SK-N-SH treated with all-trans-retinoic acid at 6 μM for 48 hours (cell line): ENCODE results near the gene COX11.

Source experiments
- ATAC-seq: fragments of 200-7000 bp; cut with Tn5 transposase; 3 replicates; pipeline ENCODE4 v1.9.1; 2020; ENCODE audit warnings: mild to moderate bottlenecking, moderate library complexity
- ARNTL ChIP-seq: fragments of 450-650 bp; formaldehyde crosslinking; IDR thresholded peaks from 2 replicates; pipeline ENCODE4 v1.5.0; 2020; ENCODE audit warnings: low read depth, mild to moderate bottlenecking, moderate library complexity, borderline replicate concordance
- BACH2 ChIP-seq: fragments of 250-450 bp; sonication (Bioruptor Pico); IDR thresholded peaks from 2 replicates; pipeline ENCODE4 v1.9.0; 2021; ENCODE audit warnings: mild to moderate bottlenecking, borderline replicate concordance
- CSDC2 ChIP-seq: fragments of 250-450 bp; sonication (Bioruptor Pico); IDR thresholded peaks from 2 replicates; pipeline ENCODE4 v1.5.0; 2020; ENCODE audit warnings: mild to moderate bottlenecking, moderate library complexity
- ESRRG ChIP-seq: fragments of 250-450 bp; sonication (Bioruptor Pico); IDR thresholded peaks from 2 replicates; pipeline ENCODE4 v1.6.1; 2021; ENCODE audit warnings: mild to moderate bottlenecking
- GLIS3 ChIP-seq: fragments of 250-450 bp; sonication (Bioruptor Pico); IDR thresholded peaks from 2 replicates; pipeline ENCODE4 v1.5.0; 2020; ENCODE audit warnings: mild to moderate bottlenecking, moderate library complexity
- ISL1 ChIP-seq: fragments of 250-450 bp; sonication (Bioruptor Pico); IDR thresholded peaks from 2 replicates; pipeline ENCODE4 v2.1.2; 2022; ENCODE audit warnings: mild to moderate bottlenecking, moderate library complexity
- OSR1 ChIP-seq: fragments of 250-450 bp; sonication (Bioruptor Pico); IDR thresholded peaks from 2 replicates; pipeline ENCODE4 v1.8.0; 2022; ENCODE audit warnings: moderate library complexity, mild to moderate bottlenecking, inconsistent platforms
- PPARA ChIP-seq: fragments of 250-450 bp; sonication (Bioruptor Pico); IDR thresholded peaks from 2 replicates; pipeline ENCODE4 v1.5.0; 2020; ENCODE audit warnings: mild to moderate bottlenecking, borderline replicate concordance
- RARB ChIP-seq: fragments of 250-450 bp; sonication (Bioruptor Pico); IDR thresholded peaks from 2 replicates; pipeline ENCODE4 v1.8.0; 2021; ENCODE audit warnings: mild to moderate bottlenecking, moderate library complexity
- SNAI2 ChIP-seq: fragments of 250-450 bp; sonication (Bioruptor Pico); IDR thresholded peaks from 2 replicates; pipeline ENCODE4 v1.5.0; 2020; ENCODE audit warnings: mild to moderate bottlenecking, moderate library complexity
- TCF4 ChIP-seq: fragments of 250-450 bp; sonication (Bioruptor Pico); IDR thresholded peaks from 2 replicates; pipeline ENCODE4 v1.8.0; 2021; ENCODE audit warnings: mild to moderate bottlenecking, moderate library complexity, borderline replicate concordance
- TOX ChIP-seq: fragments of 250-450 bp; sonication (Bioruptor Pico); IDR thresholded peaks from 2 replicates; pipeline ENCODE4 v1.8.0; 2021; ENCODE audit warnings: mild to moderate bottlenecking, moderate library complexity, borderline replicate concordance
- ZC3H10 ChIP-seq: fragments of 250-450 bp; sonication (Bioruptor Pico); IDR thresholded peaks from 2 replicates; pipeline ENCODE4 v1.5.1; 2021; ENCODE audit warnings: mild to moderate bottlenecking, moderate library complexity
- ZFP3 ChIP-seq: fragments of 250-450 bp; sonication (Bioruptor Pico); IDR thresholded peaks from 2 replicates; pipeline ENCODE4 v1.5.0; 2020; ENCODE audit warnings: mild to moderate bottlenecking, moderate library complexity
- ZFP30 ChIP-seq: fragments of 450-650 bp; formaldehyde crosslinking; IDR thresholded peaks from 2 replicates; pipeline ENCODE4 v1.5.0; 2022; ENCODE audit warnings: mild to moderate bottlenecking, moderate library complexity
- ZNF565 ChIP-seq: fragments of 450-650 bp; formaldehyde crosslinking; conservative IDR thresholded peaks from 2 replicates; pipeline ENCODE4 v1.5.0; 2020; ENCODE audit warnings: low read depth, mild to moderate bottlenecking, moderate library complexity
- ZNF70 ChIP-seq: fragments of 450-650 bp; formaldehyde crosslinking; IDR thresholded peaks from 2 replicates; pipeline ENCODE4 v1.5.0; 2020; ENCODE audit warnings: mild to moderate bottlenecking, moderate library complexity
- ZNF8 ChIP-seq: fragments of 450-650 bp; formaldehyde crosslinking; IDR thresholded peaks from 2 replicates; pipeline ENCODE4 v1.5.0; 2020; ENCODE audit warnings: mild to moderate bottlenecking, moderate library complexity
- TF ChIP-seq, protein P1 (sequence below): fragments of 250-450 bp; sonication (Bioruptor Pico); IDR thresholded peaks from 2 replicates; pipeline ENCODE4 v1.5.0; 2020; ENCODE audit warnings: mild to moderate bottlenecking, moderate library complexity
- TF ChIP-seq, protein P2 (sequence below): fragments of 250-450 bp; sonication (Bioruptor Pico); IDR thresholded peaks from 2 replicates; pipeline ENCODE4 v1.5.1; 2020; ENCODE audit warnings: low read depth, mild to moderate bottlenecking, moderate library complexity
- TF ChIP-seq, protein P3 (sequence below): fragments of 250-450 bp; sonication (Bioruptor Pico); IDR thresholded peaks from 2 replicates; pipeline ENCODE4 v1.5.1; 2021; ENCODE audit warnings: mild to moderate bottlenecking, moderate library complexity
- TF ChIP-seq, protein P4 (sequence below): fragments of 250-450 bp; sonication (Bioruptor Pico); IDR thresholded peaks from 2 replicates; pipeline ENCODE4 v1.8.0; 2020; ENCODE audit warnings: mild to moderate bottlenecking, moderate library complexity, borderline replicate concordance
- TF ChIP-seq, protein P5 (sequence below): fragments of 250-450 bp; sonication (Bioruptor Pico); IDR thresholded peaks from 2 replicates; pipeline ENCODE4 v1.8.0; 2021; ENCODE audit warnings: low read depth, mild to moderate bottlenecking, moderate library complexity, borderline replicate concordance

Gene COX11

DNA sequence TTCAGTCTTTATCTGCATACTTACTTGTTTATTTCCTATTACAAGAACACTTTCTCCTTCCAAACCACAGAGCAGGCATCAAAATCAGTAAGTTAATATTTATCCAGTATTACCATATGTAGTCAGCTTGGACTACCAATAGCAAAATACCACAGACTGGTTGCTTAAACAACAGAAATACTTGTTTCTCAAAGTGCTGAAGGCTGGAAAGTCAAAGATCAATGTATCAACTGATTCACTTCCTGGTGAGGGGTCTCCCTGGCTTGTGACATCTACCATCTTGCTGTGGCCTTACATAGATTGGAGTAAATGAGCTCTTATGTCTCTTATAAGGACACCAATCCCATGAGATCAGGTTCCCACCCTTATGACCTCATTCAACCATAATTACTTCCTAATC, 2.7 kb upstream of the COX11 start (continued):
- TF ChIP-seq PPARA (CRISPR knock-in tag) = no peak
- TF ChIP-seq ISL1 = no peak
- TF ChIP-seq TCF4 = no peak
- no peak for TF ChIP-seq TOX (CRISPR knock-in tag)
- no peak for TF ChIP-seq OSR1 (CRISPR knock-in tag)

DNA sequence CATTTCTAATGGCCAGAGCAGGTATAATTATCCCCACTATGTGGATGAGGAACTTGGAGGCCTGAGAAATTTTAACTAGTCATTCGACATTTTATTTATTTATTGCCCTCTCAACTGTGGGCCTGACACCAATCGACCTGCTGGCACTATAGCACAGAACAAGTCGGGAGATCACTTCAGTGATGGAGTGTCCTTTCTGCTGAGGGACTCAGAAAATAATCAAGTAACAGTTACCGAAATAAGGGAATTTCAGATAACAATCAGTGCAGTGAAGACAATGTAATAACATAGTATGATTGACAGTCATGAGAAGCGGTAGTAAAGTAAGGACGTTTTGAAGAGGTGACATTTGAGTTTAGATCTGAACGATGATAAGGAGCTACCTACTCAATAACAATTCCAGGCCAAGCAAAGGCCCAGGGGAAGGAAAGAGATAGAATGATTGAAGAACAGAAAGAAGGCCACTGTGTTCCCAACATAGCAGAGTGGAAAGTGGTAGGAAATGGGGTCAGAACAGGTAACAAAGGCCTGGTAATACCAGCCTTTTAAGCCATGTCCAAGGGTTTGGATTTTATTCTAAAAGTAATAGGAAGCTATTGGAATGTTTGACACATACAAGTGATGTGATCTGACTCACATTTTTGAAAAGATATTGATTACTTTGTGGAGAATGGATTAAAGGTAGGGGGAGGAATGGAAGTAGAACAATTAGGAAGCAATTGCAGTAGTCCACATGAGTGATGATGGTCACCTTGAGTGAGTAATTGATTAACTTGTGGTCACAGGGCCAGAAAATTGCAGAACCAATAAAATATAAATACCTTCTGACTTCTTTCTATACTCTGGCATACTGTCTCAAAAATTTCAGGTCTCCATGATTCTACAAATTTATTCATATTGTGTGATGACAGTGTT, 1.5 kb upstream of the COX11 start:
- ATAC-seq = no peak
- TF ChIP-seq, protein P1, sequence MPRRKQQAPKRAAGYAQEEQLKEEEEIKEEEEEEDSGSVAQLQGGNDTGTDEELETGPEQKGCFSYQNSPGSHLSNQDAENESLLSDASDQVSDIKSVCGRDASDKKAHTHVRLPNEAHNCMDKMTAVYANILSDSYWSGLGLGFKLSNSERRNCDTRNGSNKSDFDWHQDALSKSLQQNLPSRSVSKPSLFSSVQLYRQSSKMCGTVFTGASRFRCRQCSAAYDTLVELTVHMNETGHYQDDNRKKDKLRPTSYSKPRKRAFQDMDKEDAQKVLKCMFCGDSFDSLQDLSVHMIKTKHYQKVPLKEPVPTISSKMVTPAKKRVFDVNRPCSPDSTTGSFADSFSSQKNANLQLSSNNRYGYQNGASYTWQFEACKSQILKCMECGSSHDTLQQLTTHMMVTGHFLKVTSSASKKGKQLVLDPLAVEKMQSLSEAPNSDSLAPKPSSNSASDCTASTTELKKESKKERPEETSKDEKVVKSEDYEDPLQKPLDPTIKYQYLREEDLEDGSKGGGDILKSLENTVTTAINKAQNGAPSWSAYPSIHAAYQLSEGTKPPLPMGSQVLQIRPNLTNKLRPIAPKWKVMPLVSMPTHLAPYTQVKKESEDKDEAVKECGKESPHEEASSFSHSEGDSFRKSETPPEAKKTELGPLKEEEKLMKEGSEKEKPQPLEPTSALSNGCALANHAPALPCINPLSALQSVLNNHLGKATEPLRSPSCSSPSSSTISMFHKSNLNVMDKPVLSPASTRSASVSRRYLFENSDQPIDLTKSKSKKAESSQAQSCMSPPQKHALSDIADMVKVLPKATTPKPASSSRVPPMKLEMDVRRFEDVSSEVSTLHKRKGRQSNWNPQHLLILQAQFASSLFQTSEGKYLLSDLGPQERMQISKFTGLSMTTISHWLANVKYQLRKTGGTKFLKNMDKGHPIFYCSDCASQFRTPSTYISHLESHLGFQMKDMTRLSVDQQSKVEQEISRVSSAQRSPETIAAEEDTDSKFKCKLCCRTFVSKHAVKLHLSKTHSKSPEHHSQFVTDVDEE (CRISPR knock-in tag) = no peak
- TF ChIP-seq RARB (no peak), GLIS3 (CRISPR knock-in tag) (no peak), ZC3H10 (CRISPR knock-in tag) (no peak), CSDC2 (CRISPR knock-in tag) (no peak), OSR1 (CRISPR knock-in tag) (no peak), TOX (CRISPR knock-in tag) (no peak), PPARA (CRISPR knock-in tag) (no peak), ZFP30 (CRISPR knock-in tag) (no peak), ZNF565 (CRISPR knock-in tag) (no peak), BACH2 (no peak), ZNF70 (no peak), ARNTL (CRISPR knock-in tag) (no peak), SNAI2 (no peak), ESRRG (no peak), ZFP3 (no peak)
- TF ChIP-seq, protein P2, sequence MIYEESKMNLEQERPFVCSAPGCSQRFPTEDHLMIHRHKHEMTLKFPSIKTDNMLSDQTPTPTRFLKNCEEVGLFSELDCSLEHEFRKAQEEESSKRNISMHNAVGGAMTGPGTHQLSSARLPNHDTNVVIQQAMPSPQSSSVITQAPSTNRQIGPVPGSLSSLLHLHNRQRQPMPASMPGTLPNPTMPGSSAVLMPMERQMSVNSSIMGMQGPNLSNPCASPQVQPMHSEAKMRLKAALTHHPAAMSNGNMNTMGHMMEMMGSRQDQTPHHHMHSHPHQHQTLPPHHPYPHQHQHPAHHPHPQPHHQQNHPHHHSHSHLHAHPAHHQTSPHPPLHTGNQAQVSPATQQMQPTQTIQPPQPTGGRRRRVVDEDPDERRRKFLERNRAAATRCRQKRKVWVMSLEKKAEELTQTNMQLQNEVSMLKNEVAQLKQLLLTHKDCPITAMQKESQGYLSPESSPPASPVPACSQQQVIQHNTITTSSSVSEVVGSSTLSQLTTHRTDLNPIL = no peak
- TF ChIP-seq, protein P3, sequence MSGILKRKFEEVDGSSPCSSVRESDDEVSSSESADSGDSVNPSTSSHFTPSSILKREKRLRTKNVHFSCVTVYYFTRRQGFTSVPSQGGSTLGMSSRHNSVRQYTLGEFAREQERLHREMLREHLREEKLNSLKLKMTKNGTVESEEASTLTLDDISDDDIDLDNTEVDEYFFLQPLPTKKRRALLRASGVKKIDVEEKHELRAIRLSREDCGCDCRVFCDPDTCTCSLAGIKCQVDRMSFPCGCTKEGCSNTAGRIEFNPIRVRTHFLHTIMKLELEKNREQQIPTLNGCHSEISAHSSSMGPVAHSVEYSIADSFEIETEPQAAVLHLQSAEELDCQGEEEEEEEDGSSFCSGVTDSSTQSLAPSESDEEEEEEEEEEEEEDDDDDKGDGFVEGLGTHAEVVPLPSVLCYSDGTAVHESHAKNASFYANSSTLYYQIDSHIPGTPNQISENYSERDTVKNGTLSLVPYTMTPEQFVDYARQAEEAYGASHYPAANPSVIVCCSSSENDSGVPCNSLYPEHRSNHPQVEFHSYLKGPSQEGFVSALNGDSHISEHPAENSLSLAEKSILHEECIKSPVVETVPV (CRISPR knock-in tag) = no peak
- TF ChIP-seq, protein P4, sequence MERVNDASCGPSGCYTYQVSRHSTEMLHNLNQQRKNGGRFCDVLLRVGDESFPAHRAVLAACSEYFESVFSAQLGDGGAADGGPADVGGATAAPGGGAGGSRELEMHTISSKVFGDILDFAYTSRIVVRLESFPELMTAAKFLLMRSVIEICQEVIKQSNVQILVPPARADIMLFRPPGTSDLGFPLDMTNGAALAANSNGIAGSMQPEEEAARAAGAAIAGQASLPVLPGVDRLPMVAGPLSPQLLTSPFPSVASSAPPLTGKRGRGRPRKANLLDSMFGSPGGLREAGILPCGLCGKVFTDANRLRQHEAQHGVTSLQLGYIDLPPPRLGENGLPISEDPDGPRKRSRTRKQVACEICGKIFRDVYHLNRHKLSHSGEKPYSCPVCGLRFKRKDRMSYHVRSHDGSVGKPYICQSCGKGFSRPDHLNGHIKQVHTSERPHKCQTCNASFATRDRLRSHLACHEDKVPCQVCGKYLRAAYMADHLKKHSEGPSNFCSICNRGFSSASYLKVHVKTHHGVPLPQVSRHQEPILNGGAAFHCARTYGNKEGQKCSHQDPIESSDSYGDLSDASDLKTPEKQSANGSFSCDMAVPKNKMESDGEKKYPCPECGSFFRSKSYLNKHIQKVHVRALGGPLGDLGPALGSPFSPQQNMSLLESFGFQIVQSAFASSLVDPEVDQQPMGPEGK = no peak
- TF ChIP-seq, protein P5, sequence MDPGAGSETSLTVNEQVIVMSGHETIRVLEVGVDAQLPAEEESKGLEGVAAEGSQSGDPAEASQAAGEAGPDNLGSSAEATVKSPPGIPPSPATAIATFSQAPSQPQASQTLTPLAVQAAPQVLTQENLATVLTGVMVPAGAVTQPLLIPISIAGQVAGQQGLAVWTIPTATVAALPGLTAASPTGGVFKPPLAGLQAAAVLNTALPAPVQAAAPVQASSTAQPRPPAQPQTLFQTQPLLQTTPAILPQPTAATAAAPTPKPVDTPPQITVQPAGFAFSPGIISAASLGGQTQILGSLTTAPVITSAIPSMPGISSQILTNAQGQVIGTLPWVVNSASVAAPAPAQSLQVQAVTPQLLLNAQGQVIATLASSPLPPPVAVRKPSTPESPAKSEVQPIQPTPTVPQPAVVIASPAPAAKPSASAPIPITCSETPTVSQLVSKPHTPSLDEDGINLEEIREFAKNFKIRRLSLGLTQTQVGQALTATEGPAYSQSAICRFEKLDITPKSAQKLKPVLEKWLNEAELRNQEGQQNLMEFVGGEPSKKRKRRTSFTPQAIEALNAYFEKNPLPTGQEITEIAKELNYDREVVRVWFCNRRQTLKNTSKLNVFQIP (CRISPR knock-in tag) = no peak

DNA sequence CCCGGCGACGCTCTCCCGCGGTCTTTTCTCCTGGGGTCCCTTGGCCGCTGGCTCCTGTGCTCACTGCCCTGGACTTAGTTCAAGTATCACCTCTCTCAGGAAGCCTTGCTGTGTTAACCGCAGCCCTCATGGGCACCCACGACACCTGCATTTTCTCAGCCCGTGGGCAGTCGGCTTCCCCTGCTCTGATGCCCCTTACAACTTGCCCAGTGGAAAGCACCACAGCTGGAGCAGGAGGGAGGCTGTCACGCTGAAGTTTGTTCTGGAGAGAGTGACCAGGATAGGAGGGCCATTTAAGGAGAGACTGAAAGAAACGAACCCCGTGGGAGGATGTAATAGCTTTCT, 506 bp upstream of the COX11 start:
- TF ChIP-seq ZNF70 = no peak
- no peak for TF ChIP-seq ZNF8
- TF ChIP-seq, protein P4 = no peak
- TF ChIP-seq TCF4 = no peak
- no peak for TF ChIP-seq CSDC2 (CRISPR knock-in tag)
- TF ChIP-seq BACH2 = no peak; the same call in 1 of the 2 replicates
- TF ChIP-seq, protein P3 (CRISPR knock-in tag) = no peak
- TF ChIP-seq ZNF565 (CRISPR knock-in tag) = no peak
- TF ChIP-seq ESRRG = no peak
- ATAC-seq = peak; percentile 69
